ENCODE measurements around the gene ESRRG.

- TF ChIP-seq CTCF (IDR thresholded peaks at IDR 0.05) = no peak
- no peak for TF ChIP-seq POLR2A (IDR thresholded peaks at IDR 0.05)
These were observed 96.7 kb downstream of the ESRRG start for GRCh38 chr1:216626394-216627067.
